Activated CD4-positive, alpha-beta T cell treated with anti-CD3 and anti-CD28 coated beads, Interleukin-2, amount 50 U/mL, for 48 hours (primary cell): Measurements from ENCODE around the gene ATP2C2.
"Not testable (repeated sequence)": the region's sequence is repeated elsewhere in the genome, so short reads cannot be mapped to it uniquely, and the experiment has no call there.

Experiments used
- DNase-seq, 2 experiments: peaks; one replicate each; pipeline ENCODE4 v3.0.0-alpha.2; 2020

Gene ATP2C2

DNA sequence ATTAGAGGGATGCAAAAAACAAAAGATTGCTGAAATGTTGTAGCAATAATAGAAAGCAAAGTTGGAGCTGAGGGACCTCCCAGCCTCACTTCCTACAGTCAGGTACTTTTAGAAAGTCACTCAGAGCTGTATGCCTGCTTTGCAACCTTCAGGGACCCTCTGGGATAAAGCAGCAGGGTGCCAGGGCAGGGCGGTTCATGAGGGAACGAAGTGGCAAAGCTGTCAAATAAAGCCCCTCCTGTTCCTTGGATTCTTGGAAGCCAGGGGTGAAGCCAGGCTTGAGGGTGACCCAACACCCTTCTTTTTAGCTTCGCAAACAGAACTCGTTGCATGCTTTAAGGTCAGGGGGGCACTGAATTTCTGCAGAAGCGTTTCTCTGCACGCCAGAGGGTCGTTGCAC, 767 bp downstream of the ATP2C2 start:
- no peak for DNase-seq

DNA sequence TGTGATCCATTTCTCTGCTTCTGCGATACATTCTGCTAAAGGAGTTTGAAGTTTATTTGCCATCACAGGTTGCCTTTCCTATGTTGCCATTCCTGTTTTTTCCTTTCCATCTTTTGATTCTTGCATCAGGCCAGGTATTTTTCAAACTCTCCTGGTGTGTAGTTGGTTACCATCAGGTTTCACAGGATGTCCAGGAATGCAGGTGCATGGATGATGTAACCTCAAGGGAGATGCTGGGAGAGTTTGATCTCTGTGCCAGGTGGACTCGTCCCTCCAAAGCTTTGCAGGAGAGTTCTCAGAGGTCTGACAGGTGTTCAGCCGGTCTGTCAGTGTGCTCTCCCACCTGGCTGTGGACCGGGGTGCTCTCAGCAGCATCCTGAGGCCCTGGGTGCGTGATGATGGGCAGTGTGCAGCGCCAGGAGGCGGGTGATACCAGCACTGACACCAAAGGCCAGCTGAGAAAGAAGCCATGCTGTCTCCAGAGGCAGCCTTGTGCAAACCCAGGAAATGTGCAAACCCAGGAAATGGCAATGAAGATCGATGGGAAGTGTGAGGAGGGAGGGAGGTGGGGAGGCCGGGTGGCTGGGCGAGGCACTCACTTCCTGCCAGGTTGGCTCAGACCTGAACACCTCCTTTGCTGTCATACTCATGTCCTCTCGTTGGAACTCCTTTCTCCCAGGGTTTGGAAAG, 1.7 kb downstream of the ATP2C2 start:
- DNase-seq = no peak

DNA sequence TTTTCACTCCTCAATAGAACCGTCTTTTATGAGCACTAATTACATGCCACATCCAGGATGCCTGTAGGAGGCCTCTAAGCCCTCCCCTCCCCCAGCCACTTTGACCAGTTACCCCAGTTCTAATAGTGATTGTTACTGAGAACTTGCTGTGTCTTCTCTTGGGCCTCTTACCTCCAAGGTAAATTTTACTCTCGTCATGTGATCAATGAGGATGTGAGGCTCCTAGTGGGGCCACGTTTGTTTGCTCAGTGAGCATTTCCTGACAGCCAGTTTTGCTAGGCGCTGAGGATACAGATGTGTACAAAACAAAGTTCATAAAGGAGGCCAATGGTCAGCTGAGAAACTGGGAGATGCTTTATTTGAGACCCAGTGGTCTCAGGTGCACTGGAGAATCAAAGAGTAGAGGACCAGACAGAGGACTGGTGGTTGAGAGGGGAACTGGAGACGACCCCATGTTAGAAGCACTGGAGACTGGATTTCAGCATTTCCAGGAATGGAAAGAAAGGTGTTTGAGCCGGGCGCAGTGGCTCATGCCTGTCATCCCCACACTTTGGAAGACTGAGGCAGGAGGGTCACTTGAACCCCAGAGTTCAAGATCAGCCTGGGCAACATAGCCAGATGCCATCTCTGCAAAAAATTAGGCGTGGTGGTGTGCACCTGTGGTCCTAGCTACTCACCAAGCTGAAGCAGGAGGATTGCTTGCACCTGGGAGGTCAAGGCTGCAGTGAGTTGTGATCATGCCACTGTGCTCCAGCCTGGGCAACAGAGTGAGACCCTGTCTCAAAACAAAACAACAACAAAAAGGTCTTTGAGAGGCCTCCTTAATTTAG, 2.6 kb downstream of the ATP2C2 start:
- DNase-seq = no peak

DNA sequence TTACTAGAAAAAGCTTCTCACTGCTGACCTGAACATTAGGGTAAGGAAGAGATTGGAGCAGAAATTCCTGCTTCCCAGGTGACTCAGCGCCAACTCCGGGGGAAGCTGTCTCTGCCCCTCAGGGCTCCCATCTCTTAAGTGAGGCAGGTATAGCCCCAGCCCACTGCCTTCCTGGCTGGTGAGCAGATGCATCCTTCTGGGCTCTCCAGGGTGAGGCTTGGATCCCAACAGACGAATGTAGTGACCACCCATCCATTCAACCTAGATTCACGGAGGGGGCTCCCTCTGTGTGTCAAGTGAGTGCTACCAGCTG, 3.2 kb downstream of the ATP2C2 start:
- no peak for DNase-seq

DNA sequence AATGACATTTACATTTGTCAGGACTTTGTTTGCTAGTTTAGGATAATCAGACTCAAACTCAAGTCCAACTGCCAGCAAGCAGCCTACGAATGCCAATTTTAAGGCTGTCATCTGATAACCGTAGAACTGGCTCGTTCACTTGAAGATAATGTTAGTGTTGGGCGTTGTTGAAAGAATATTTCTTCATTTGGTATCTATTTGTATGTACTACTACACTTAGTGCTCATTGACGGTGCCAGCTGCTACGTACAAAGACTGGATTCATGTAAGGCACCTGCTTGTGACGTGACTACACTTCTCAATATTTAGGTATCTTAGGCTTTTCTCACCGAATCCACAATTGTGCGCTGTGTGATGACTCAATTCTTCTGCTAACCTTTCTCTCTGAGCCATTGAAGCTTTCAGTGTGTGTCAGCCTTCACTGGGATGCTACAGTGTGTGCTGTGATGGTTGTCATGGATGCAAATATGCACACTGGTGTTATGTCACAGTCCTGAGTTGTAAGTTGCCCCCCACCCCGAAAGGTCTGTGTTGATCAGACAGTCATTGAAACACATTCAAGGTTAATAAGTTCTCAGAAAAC, 5.7 kb downstream of the ATP2C2 start:
- no peak for DNase-seq

DNA sequence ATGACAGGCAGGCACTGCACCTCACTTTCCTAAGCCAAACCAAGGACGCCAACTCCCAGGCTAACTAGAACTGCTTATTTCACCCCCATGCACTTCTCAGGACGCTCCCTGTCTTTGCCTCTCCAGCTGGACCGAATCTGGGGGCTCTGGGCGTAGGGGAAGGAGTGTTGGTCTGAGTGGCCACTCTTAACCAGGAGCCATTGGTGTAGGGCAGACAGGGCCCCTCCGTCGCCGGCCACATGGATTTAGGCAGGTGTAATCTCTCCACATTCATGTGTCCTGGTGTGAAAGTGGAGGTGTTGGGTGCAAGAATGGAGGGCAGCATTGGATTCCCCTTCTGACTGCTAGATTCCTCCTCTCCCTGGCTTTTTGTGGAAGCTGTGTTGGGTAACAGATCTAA, 9.8 kb downstream of the ATP2C2 start:
- no peak for DNase-seq

DNA sequence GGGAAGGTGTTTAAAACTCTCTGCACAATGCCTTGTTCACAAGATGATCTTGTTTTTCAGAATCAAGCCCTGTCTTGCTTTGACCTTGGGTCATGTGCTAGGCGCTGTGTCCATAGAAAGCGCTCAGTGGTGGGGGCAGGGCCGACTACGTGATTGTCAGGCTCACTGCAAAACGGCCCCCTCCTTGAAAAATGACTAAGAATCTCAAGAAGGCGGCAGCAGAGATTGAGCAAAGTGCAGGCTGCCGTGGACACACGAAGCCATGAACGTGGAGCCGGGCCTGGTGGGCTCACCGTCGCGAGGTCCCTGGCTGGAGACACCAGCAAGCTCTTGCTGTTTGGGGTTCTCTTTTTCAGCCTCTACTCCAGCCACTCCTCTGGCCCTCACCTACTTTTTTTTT, 10.2 kb downstream of the ATP2C2 start:
- DNase-seq = no peak

DNA sequence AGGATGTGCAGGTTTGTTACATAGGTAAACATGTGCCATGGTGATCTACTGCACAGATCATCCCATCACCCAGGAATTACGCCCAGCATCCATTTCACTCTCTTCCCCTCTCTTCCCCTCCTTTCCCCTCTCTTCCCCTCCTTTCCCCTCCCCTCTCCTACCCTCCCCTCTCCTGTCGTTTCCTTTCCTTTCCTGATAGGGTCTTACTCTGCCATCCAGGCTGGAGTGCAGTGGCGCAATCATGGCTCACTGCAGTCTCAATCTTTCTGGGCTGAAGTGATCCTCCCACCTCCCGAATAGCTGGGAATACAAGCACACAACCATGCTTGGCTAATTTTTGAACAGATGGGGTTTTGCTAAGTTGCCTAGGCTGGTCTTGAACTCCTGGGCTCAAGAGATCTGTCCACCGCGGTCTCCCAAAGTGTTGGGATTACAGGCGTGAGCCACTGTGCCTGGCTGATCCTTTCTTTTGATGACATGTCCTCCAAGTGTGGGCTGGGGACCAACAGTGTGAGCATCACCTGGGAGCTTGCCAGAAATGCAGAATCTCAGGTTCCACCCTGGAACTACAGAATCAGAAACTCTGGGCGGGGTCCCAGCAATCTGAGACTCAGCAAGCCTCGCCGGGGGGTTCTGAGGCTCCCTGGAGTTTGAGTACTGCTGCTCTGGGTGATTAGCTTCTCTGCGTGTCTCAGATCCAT, 10.8 kb downstream of the ATP2C2 start:
- no peak for DNase-seq

DNA sequence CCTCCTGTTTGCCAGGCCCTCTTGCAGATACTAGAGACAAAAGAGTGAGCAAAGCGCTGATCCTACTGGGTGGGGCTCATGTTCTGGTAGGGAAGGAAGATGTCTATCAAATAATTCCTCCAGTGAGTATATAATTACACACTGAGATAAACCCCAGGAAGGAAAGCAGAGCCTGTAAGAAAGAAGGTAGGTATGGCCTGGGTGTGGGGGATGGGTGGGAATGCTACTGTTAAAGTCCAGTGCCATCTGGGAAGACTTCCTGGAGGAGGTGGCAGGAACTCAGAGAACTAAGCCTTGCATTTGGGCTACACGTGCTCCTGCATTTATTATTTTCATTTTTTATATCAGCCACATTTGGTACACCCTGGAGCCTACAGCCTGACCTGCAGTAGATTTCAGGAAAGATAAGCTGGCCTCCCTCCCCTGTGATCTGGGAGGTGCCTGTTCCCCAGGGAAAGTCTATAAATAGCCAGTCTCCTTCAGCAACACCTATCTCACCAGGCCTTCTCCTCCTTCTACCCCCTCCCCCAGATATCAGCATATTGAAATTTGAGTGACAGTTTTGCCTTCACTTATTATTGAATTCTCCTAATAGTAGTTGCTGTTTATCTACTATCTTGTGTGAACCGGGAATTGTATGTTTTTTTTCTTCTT, 11.5 kb downstream of the ATP2C2 start:
- DNase-seq = no peak

DNA sequence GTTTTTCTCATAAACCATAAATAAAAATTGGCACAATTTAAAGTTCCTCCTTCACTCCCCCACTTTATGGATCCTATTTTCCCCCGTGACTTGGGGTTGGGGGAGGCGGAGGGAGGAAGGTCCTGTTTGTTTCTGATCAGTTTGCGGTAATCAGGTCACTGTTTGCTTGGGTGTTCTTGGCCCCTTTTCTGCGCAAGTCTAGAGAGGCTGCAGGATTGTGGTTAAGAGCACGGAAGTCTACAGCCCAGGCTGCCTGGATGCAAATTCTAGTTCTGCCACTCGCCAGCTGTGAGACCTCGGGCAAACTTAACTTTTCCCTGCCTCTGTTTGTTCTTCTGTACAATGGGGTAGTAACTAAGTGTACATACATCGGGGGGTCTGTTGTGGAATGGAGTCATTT, 12.1 kb downstream of the ATP2C2 start:
- DNase-seq = no peak

DNA sequence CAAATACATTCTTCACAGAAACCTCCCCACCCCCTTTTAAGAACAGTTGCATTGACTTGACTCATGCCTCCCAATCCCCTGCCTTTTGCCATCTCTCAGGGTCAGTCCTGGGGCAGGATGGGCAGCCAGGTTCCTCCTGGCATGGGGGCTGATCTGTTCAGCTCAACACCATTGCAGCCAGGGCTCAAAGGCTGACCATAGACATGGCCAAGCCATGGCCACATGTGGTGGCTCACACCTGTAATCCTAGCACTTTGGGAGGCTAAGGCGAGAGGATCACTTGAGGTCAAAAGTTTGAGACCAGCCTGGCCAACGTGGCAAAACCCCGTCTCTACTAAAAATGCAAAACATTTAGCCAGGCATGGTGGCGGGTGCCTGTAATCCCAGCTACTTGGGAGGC, 14.1 kb downstream of the ATP2C2 start:
- no peak for DNase-seq

DNA sequence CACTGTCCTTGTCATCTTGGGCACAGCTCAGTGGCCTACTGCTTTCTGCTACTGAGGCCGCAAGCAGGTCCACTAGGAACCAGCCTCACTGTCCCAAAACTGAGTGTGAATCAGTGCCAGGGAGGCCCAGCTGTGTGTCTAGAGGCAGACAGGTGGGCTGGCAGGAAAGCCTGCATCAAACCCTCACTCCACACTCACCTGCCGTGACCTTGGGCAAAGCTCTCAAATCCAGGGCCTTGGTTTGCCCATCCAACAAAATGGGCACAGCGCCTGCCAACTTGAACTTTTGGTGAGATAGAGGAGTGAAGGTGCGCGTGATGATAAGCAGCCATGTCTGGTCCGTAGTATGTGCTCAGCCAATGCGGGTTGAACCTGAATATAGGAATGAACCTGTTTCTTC, 14.8 kb downstream of the ATP2C2 start:
- no peak for DNase-seq

DNA sequence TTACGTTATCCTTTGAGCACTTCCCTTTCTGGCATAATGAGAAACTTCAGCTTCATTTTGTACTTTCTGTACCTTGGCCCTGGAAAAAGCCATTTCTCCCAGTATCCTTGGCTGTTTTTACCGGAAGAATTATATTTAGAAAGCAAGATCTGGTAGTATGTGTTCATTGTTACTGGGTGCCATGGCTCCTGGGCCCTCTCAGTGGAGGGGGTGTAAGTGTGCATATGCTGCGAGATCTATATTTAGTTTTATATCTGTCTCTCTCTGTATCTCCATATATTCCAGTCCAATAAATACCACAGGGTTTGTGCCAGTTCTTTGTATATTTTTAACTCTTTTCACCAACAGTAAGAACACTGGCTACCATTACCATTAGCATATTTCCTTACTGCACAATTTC, 17.7 kb downstream of the ATP2C2 start:
- no peak for DNase-seq

DNA sequence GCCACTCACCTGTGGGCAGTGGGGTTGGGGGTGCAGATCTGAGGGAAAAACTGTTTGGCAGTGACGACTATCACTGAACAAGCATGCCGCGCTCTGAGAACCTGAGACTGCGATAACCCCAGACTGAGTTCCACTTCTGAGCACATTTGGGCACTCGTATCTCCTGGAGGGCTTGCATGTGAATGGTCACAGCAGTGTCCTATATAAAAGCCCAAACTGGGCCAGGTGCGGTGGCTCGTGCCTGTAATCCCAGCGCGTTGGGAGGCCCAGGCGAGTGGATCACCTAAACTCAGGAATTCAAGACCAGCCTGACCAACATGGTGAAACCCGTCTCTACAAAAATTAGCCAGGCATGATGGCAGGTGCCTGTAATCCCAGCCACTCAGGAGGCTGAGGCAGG, 18.7 kb downstream of the ATP2C2 start:
- no peak for DNase-seq

DNA sequence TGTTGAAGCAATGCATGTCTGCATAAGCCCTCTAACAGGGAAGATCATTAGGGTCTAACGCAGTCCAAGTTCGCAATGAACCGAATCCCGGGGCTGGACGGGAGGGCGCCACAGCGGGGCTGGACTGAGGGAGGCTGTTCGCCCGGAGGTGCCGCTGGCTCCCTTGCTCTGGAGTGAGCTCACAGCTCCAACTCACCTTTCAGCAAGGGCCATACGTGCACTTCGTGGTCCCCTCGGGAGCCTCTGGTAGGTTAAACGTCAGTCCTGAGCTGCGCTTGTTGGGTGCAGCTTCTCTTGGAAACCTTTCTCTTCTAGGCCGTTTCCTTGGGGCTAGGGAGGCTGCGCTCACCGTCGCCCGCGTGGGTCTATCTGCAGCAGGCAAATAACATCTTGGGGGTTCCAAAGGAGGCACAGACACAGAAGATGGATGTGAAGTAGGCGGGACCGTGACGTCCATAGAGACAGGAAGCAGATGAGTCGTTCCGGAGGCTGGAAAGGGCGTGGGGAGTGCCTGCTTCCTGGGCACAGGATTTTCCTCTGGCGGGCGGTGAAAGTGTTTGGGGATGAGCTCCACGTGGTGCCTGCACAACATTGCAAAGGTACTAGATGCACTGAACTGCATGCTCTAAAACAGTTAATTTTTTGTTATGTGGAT, 21.9 kb downstream of the ATP2C2 start:
- DNase-seq = no peak

DNA sequence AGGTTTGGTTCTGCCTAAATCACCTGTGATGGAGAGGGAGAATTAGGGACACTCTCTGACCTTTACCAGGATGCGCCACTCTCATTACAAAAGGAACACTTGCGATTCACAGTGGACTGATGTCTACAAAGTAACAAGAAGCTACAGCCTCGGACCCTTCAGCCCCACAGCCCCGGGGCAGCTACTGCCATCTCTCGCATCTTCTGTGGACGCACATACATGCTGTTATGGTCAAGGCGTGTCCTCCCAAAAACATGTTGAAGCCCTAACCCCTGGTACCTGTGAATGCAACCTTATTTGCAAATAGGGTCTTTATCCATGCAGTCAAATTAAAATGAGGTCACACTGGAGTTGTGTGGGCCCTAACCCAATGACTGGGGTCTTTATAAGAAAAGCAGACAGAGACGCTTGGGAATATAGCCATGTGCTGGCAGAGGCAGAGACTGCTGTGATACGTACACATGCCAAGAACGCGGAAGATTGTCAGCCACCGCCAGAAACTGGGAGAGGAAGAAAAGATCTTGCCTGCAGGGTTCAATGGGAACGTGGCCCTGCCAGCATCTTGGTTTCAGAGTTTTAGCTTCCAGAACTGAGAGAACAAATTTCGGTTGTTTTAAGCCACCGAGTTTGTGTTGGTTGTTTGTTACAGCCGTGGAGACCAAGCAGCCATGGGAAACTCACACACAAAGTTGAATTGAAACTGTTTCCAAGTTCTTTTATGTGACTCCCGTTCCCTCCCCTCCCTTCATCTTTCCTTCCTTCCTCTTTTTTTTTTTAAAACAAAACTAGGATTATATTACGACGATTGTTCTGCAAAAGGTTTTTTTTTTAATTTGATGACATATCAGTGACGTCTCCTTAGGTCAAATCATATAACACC, 23.1 kb downstream of the ATP2C2 start:
- no peak for DNase-seq

DNA sequence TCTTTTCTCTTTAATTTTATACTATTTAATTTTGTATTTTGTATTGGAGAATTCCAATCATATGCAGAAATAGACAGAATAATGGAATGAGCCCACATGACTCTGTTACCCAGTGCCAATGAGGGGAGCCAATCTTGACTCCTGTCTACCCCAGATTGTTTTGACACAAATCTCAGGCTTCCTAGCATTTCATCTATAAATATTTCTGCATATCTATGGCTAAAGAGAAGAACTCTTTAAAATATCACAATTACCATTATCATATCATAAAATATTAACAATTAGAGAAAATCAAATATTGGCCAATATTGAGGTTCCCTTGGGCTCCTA, 23.7 kb downstream of the ATP2C2 start:
- no peak for DNase-seq

DNA sequence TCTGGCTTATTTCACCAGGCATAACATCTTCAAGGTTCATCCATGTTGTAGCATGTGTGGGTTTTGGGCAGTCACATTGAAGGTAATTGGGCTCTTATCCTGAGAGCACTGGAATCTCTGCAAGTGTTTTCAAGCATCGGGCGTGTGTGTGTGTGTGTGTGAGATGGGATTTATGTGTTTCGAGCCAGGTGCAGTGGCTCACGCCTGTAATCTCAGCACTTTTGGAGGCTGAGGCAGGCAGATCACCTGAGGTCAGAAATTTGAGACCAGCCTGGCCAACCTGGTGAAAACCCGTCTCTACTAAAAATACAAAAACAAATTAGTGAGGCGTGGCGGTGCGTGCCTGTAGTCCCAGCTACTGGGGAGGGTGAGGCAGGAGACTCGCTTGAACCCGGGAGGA, 27.7 kb downstream of the ATP2C2 start:
- DNase-seq = not testable (repeated sequence)

DNA sequence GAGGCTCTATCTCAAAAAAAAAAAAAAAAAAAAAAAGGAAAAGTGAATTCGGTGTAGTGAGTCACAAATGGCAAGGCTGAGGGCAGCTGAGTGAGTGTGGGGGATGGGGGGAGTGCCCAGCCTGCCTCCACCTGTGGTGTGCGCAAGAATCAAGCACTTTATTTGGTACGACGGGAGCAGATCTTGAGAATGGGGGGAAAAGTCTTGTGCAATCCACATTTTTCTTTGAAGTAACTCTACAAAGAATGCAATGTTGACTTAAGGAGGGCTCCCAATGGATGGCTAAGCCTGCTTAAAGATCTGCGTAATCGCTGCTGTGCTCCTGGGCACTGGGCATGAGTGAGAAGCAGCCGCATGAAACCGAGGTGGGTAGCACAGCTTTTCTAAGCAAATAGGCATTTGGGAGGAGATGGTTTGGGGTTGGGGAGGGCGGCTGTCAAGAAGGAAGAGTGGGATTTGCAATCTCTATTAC, 28.2 kb downstream of the ATP2C2 start:
- no peak for DNase-seq

DNA sequence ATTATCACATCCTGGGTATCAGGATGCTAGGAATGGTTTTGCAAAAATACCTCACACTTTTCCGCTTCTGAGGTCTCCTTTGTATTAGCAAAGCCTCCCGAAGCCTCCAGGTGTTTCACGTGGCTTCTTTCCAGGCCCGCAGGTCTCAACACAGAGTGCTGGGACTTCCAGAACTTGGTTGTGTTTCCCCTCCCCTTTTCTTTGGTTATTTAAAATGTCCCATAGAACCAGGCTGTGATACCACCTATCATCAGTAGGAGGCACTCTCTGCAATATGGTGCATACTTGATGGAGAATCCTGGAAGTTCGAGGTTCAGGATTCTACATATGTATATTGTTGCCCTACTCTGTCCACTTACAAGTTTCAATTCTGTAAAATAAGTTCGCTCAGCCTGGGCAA, 28.8 kb downstream of the ATP2C2 start:
- no peak for DNase-seq

DNA sequence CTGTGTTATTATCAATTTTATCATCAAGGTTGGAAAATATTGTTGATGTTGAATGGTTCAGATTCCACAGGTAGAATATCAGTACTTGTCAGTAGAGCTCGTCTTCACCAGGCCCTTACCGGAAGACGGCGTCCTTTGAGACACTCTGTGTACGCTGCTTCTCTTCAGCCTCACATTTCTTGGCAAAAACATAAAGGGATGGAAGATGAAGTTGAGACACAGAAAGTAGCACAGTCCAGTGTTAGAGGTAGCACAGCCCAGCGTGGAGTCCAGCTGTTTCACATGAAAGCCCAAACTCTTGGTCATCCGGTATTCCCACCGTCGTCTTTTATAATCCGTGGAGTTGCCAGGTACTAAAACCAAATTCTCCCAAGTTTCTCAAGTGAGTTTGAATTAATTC, 30.4 kb downstream of the ATP2C2 start:
- no peak for DNase-seq

DNA sequence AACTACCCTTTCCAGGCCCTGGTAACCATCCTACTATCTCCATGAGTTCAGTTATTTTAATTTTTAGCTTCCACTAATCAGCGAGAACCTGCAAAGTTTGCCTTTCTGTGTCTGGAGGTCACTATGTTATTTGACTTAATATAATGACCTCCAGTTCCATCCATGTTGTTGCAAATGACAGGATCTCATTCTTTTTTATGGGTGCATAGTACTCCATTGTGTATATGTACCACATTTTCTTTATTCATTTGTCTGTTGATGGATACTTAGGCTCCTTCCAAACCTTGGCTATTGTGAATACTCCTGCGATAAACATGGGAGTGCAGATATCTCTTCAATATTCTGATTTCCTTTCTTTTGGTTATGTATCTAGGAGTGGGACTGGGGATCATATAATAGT, 31.6 kb downstream of the ATP2C2 start:
- not testable (repeated sequence) for DNase-seq
